GM12873 (cell line): ENCODE data around the gene SERPIND1.

ENCODE experiments used
- CTCF ChIP-seq: IDR thresholded peaks from 2 replicates; pipeline ENCODE4 v1.5.1; 2012; ENCODE audit warnings: low read depth, mild to moderate bottlenecking, moderate library complexity, low read length, control low read depth; ENCODE audit not compliant: insufficient read depth; ENCODE audit errors: missing control alignments

Gene SERPIND1

GRCh38 chr22:20745119-20745518, 28.8 kb upstream of the SERPIND1 start:
- TF ChIP-seq CTCF = no peak

- no peak for TF ChIP-seq CTCF
Measured at GRCh38 chr22:20746431-20747189, 27.3 kb upstream of the SERPIND1 start.

GRCh38 chr22:20747223-20747622, 26.7 kb upstream of the SERPIND1 start:
- no peak for TF ChIP-seq CTCF

- TF ChIP-seq CTCF = no peak
Measured at GRCh38 chr22:20748082-20748481, 25.8 kb upstream of the SERPIND1 start.

GRCh38 chr22:20748731-20749428, 25.0 kb upstream of the SERPIND1 start:
- no peak for TF ChIP-seq CTCF

GRCh38 chr22:20749453-20749852, 24.5 kb upstream of the SERPIND1 start:
- no peak for TF ChIP-seq CTCF

GRCh38 chr22:20750461-20751184, 23.3 kb upstream of the SERPIND1 start:
- no peak for TF ChIP-seq CTCF
